Ovary (tissue), 9 donors: ENCODE data around the gene GRAP2. TPM values are rescaled to one million over a fixed set of nuclear protein-coding genes. Genes with fewer than 3 reads are reported as not detected.

Source experiments
- DNase-seq, 5 donors: peaks; one replicate each; pipeline ENCODE4 v3.0.0-alpha.2; 2019 to 2020
- H3K27ac ChIP-seq, 2 donors: fragments of 200-600 bp; one replicate each; pipeline versions ENCODE4 v1.5.1 to v1.8.0; 2019 to 2022
- H3K27me3 ChIP-seq: fragments of 200-600 bp; one replicate; pipeline ENCODE4 v1.8.0; 2022
- H3K36me3 ChIP-seq: fragments of 200-600 bp; sonication (generic); one replicate; pipeline ENCODE4 v1.5.1; 2019
- H3K4me1 ChIP-seq: one replicate; pipeline ENCODE4 v1.8.1; 2013; ENCODE audit warnings: mild to moderate bottlenecking, moderate library complexity; ENCODE audit not compliant: insufficient read depth
- H3K4me3 ChIP-seq: fragments of 200-600 bp; sonication (generic); one replicate; pipeline ENCODE4 v1.5.1; 2017
- H3K9me3 ChIP-seq, 2 donors: fragments of 200-600 bp in 1 of 2; sonication (generic) in 1 of 2; one replicate each; pipeline versions ENCODE4 v1.5.1 to v1.8.1; 2013 to 2019; ENCODE audit warnings: mild to moderate bottlenecking in 1 of 2, moderate library complexity in 1 of 2
- CTCF ChIP-seq, 3 donors: fragments of 450-650 bp in 2 of 3; fragments of 200-600 bp in 1 of 3; IDR thresholded peaks; one replicate each; pipeline versions ENCODE4 v1.5.1 to v1.8.0; 2016 to 2022; ENCODE audit warnings: antibody characterized with exemption in 3 of 3, mild to moderate bottlenecking in 1 of 3
- EP300 ChIP-seq: sonication (generic); formaldehyde crosslinking; IDR thresholded peaks from one replicate; pipeline ENCODE4 v1.6.1; 2017; ENCODE audit warnings: antibody characterized with exemption
- POLR2A ChIP-seq: fragments of 450-650 bp; IDR thresholded peaks from one replicate; pipeline ENCODE4 v1.6.1; 2017; ENCODE audit warnings: antibody characterized with exemption, mild to moderate bottlenecking, moderate library complexity
- WGBS, 3 donors: extraction: QIAGEN DNeasy Blood & Tissue Kit in 1 of 3; methylation state at CpG; one replicate each; pipeline versions ENCODE4 v1.1.5 to v1.1.7; 2013 to 2017; 5-methylcytosine and 5-hydroxymethylcytosine counted together
- intact Hi-C, 4 donors: fragments of 100-400 bp; cut with DNase I; formaldehyde crosslinking; loops; one replicate each; pipeline versions ENCODE4 v1.11.0 to v1.15.1; 2022 to 2023
- polyA plus RNA-seq, 2 donors: library from polyadenylated mRNA; stranded (reverse); fragments of 200-250 nt in 1 of 2; fragments of 350-450 nt in 1 of 2; fragmentation: Illumina TruSeq in 1 of 2; extraction: RNeasy Lipid Tissue Mini Kit (QIAGEN cat#74804) in 1 of 2; gene quantifications; one replicate each; pipeline ENCODE4 v1.2.3, GENCODE V29; 2013 to 2014
- total RNA-seq, 7 donors: library from RNA; depleted of rRNA in 2 of 7; stranded (reverse); fragments of >200 nt in 2 of 7; fragmentation: NEBNext Ultra II Directional in 3 of 7; extraction: Animal tissue kit (Norgen Biotek cat#: 25700) in 3 of 7; gene quantifications; one replicate each; pipeline versions ENCODE4 v1.1.0 to v1.2.4, GENCODE V29; 2016 to 2023
- donor health status: DM: no; HTN: no; CAD: no; lungs with moderate emphysema.
- donor health status: DM: no; HTN: no; CAD: no.
- donor health status: Bipolar disorder and iron deficiency.
- donor health status: DM: yes; HTN: yes; CAD: no.
- donor health status: DM: no; HTN: no; CAD: no.
- donor health status: DM: yes; HTN: yes; CAD: no.

The GRAP2 gene
- total and polyA plus RNA-seq, 9 donors, result 0.46 to 2.0 (median 0.75) TPM; not detected in 1

DNA sequence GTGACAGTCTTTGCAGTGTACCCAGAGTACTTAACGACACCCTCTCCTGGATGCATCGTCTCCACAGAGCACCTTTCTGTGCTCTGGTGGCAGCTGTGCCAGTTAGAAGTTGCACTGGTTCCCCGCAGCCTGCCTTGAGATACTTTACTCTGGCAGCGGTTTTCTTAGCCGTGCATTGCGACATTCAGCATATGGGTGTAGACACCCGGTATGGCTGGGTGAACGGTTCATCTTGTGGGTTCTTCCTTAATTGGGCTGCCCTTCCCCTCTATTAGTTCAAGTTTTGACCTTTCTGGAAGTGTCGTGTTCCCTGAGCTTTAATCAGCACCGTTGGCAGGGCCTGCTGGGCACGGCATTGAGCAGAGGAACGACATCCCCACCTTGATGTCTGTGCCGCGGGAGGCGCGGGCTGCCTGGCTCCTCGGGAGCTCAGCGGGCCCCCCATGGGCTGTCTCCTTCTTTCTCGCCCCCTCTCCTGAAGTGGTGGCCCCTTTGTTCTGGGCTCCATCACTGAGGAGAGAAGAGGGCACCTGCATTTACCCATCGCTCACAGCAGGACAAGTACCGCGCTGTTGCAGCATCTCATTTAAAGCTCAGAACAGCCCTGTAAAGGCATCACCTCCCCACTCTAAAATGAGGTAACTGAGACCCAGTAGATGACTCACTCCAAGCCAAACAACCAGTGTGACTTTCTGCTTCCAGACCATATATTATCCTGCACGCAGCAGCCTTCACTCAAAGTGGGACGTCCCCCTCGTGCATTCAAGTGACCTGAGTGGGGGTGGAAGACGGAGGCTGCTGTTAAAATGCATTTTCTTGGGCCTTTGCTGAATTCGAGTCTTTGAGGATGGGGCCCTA is 107.2 kb downstream of the GRAP2 start:
- no peak for TF ChIP-seq EP300
- no peak for TF ChIP-seq POLR2A
- no peak for TF ChIP-seq CTCF (IDR thresholded peaks at IDR 0.05)
- 78 to 79% (median 79%) methylated on average over 27 of the region's 27 CpGs for WGBS, 3 donors
- H3K27me3 ChIP-seq, result no peaks in the 10 kb centered on the region
- no peaks in the 10 kb centered on the region for H3K4me1 ChIP-seq
- H3K36me3 ChIP-seq, result no peaks in the 10 kb centered on the region
- intact Hi-C loops, result no loop called here
- H3K4me3 ChIP-seq, result no peak overlapping the region
- no peak for DNase-seq
- no peaks in the 10 kb centered on the region for H3K9me3 ChIP-seq
- no peak overlapping the region for H3K27ac ChIP-seq

DNA sequence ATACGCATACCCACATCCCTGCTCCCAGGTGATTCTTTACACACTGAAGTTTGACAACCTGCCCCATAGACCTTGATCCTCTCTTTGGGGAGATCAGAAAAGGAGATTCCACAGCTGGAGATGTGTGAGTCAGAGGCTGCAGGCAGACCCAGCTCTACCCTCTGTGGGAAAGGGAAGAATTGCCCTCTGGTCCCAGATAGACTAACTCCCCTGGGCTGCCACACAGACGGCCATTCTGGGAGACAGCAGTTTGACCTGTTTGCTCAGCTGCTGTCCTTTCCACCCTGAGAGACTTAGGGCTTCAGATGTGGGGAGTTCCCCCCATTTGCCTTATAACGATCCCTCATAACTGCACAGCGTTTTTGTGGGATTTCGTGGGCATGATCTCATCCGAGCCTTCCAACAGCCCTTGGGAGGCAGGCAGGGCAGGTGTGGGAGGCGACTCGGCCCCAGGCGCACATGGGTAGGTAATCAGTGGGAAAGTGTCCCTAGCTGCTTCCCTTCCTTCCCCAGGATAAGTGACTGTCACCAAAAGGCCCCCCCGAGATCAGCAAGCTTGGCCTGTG is 107.9 kb downstream of the GRAP2 start:
- Histone ChIP-seq H3K4me3 (no peak overlapping the region), H3K27me3 (no peaks in the 10 kb centered on the region), H3K36me3 (no peaks in the 10 kb centered on the region), H3K27ac (no peak overlapping the region), H3K9me3 (no peaks in the 10 kb centered on the region), H3K4me1 (no peaks in the 10 kb centered on the region)
- intact Hi-C loops, result no loop called here
- 71 to 85% (median 81%) methylated on average over 10 of the region's 10 CpGs for WGBS, 3 donors
- DNase-seq, result no peak
- no peak for TF ChIP-seq POLR2A
- TF ChIP-seq EP300, result no peak
- no peak for TF ChIP-seq CTCF (IDR thresholded peaks at IDR 0.05)

DNA sequence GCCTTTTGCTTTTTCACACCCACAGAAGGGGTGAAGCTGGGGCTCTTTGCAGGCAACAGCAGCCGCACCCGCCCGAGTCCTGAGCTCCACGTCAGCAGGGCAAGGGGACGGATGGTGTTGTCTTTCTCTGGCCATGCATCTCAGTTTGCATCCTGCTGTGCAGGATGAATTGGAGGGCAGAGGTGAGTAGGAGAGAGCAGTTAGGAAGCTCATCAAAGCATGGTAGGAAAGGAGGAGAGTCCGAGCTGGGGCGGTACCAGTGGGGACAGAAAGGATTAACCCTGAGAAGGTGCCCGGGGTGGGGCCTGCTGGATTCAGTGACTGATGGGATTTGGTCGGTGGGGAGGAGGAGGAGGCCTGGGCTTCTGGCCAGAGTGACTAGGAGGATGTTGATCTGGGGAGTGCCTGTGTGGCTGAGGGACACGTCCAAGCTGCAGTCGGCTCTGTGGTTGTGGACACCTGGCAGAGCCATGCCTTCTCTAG is 108.4 kb downstream of the GRAP2 start:
- DNase-seq, result no peak
- H3K36me3 ChIP-seq, result no peaks in the 10 kb centered on the region
- intact Hi-C loops, result no loop called here
- no peaks in the 10 kb centered on the region for H3K4me1 ChIP-seq
- TF ChIP-seq POLR2A (no peak), CTCF (IDR thresholded peaks at IDR 0.05) (no peak), EP300 (no peak)
- no peak overlapping the region for H3K27ac ChIP-seq
- 25 to 30% (median 28%) methylated on average over 11 of the region's 11 CpGs for WGBS, 3 donors
- H3K4me3 ChIP-seq, result no peak overlapping the region
- H3K27me3 ChIP-seq, result no peaks in the 10 kb centered on the region
- H3K9me3 ChIP-seq, result no peaks in the 10 kb centered on the region

GRCh38 chr22:40009951-40010671 is 109.2 kb downstream of the GRAP2 start:
- no peak for DNase-seq
- H3K27me3 ChIP-seq, result no peaks in the 10 kb centered on the region
- WGBS, 3 donors, result 52 to 70% (median 63%) methylated on average over 24 of the region's 24 CpGs
- H3K4me3 ChIP-seq, result no peak overlapping the region
- no peaks in the 10 kb centered on the region for H3K4me1 ChIP-seq
- H3K9me3 ChIP-seq, result no peaks in the 10 kb centered on the region
- no peaks in the 10 kb centered on the region for H3K36me3 ChIP-seq
- no peak for TF ChIP-seq EP300
- intact Hi-C loops, result no loop called here
- H3K27ac ChIP-seq, result no peak overlapping the region
